Astrocyte of the cerebellum (primary cell): Measurements from ENCODE around the gene LYPD4.

Source experiments
- DNase-seq: peaks from one replicate; pipeline ENCODE4 v3.0.0-alpha.2; 2011; ENCODE audit warnings: low read depth
- H3K4me3 ChIP-seq: 2 replicates; pipeline ENCODE4 v1.5.1; 2011; ENCODE audit warnings: mild to moderate bottlenecking, low read depth, low read length, moderate library complexity
- CTCF ChIP-seq: IDR thresholded peaks from 2 replicates; pipeline ENCODE4 v1.5.1; 2012; ENCODE audit warnings: low read length, low read depth, moderate library complexity, mild to moderate bottlenecking; ENCODE audit errors: missing control alignments
- in situ Hi-C: cut with HindIII; loops from 2 replicates; pipeline ENCODE4 v1.10.0; 2017; ENCODE audit warnings: low sequenced_read_pairs

The LYPD4 gene

GRCh38 chr19:41813911-41814310, 30.6 kb downstream of the LYPD4 start:
- in situ Hi-C loops, result no loop called here
- H3K4me3 ChIP-seq, result no peak overlapping the region
- no peak for DNase-seq
- no peak for TF ChIP-seq CTCF

- in situ Hi-C loops, result no loop called here
- TF ChIP-seq CTCF, result no peak
- H3K4me3 ChIP-seq, result no peak overlapping the region
- no peak for DNase-seq
These were observed 32.5 kb downstream of the LYPD4 start for GRCh38 chr19:41811981-41812380.

GRCh38 chr19:41811036-41811435, 33.4 kb downstream of the LYPD4 start:
- in situ Hi-C loops, result no loop called here
- no peak for DNase-seq
- no peak overlapping the region for H3K4me3 ChIP-seq
- no peak for TF ChIP-seq CTCF

GRCh38 chr19:41810301-41810700, 34.2 kb downstream of the LYPD4 start:
- no peak for TF ChIP-seq CTCF
- no peak overlapping the region for H3K4me3 ChIP-seq
- in situ Hi-C loops, result no loop called here
- DNase-seq, result no peak

GRCh38 chr19:41808663-41809566, 35.6 kb downstream of the LYPD4 start:
- TF ChIP-seq CTCF, result no peak
- in situ Hi-C loops, result no loop called here
- no peak overlapping the region for H3K4me3 ChIP-seq
- no peak for DNase-seq

- DNase-seq, result no peak
- no peak for TF ChIP-seq CTCF
- no peak overlapping the region for H3K4me3 ChIP-seq
- in situ Hi-C loops, result no loop called here
These were observed 37.3 kb downstream of the LYPD4 start for GRCh38 chr19:41807176-41807575.

GRCh38 chr19:41804336-41804735, 40.1 kb downstream of the LYPD4 start:
- in situ Hi-C loops, result no loop called here
- H3K4me3 ChIP-seq, result no peak overlapping the region
- TF ChIP-seq CTCF, result no peak
- DNase-seq, result no peak
